Activated CD4-positive, CD25-positive, alpha-beta regulatory T cell treated with anti-CD3 and anti-CD28 coated beads, Interleukin-2, amount 50 U/mL, for 16 hours (primary cell): ENCODE measurements around the gene POLR2C.

Source experiments
- DNase-seq: peaks from one replicate; pipeline ENCODE4 v3.0.0-alpha.2; 2020; ENCODE audit warnings: low read depth, low spot score

Gene POLR2C

GRCh38 chr16:57504001-57504400 is 41.5 kb downstream of the POLR2C start:
- DNase-seq = no peak

- DNase-seq = no peak
Measured at GRCh38 chr16:57504491-57504890, 42.0 kb downstream of the POLR2C start.

- no peak for DNase-seq
Measured at GRCh38 chr16:57505169-57505568, 42.7 kb downstream of the POLR2C start.

- no peak for DNase-seq
Measured at GRCh38 chr16:57507136-57508034, 44.9 kb downstream of the POLR2C start.

GRCh38 chr16:57508035-57508425 is 45.6 kb downstream of the POLR2C start:
- DNase-seq = no peak

GRCh38 chr16:57509231-57509923 is 46.9 kb downstream of the POLR2C start:
- DNase-seq = no peak

- DNase-seq = no peak
Measured at GRCh38 chr16:57510016-57510871, 47.8 kb downstream of the POLR2C start.

GRCh38 chr16:57512296-57513001 is 50.0 kb downstream of the POLR2C start:
- no peak for DNase-seq

- no peak for DNase-seq
Measured at GRCh38 chr16:57513371-57514102, 51.1 kb downstream of the POLR2C start.

- DNase-seq = no peak
Measured at GRCh38 chr16:57514371-57514770, 51.9 kb downstream of the POLR2C start.

- DNase-seq = no peak
Measured at GRCh38 chr16:57514791-57515600, 52.5 kb downstream of the POLR2C start.

GRCh38 chr16:57516176-57516725 is 53.8 kb downstream of the POLR2C start:
- no peak for DNase-seq

GRCh38 chr16:57516773-57517172 is 54.3 kb downstream of the POLR2C start:
- no peak for DNase-seq

- DNase-seq = no peak
Measured at GRCh38 chr16:57517397-57518367, 55.2 kb downstream of the POLR2C start.

- DNase-seq = no peak
Measured at GRCh38 chr16:57518520-57518919, 56.0 kb downstream of the POLR2C start.

GRCh38 chr16:57518922-57519321 is 56.4 kb downstream of the POLR2C start:
- no peak for DNase-seq

GRCh38 chr16:57519796-57520360 is 57.4 kb downstream of the POLR2C start:
- DNase-seq = peak; percentile 68
